Liver (tissue), 9 donors: ENCODE data around the gene TRIM26. TPM values are rescaled to one million over a fixed set of nuclear protein-coding genes. Genes with fewer than 3 reads are reported as not detected.
A peak's percentile ranks its signal among the peaks of the same experiment; 100 is the strongest.

Experiments used
- DNase-seq: peaks from one replicate; pipeline ENCODE4 v3.0.0-alpha.2; 2017; ENCODE audit warnings: low spot score
- H3K27ac ChIP-seq, 2 donors: one replicate each; pipeline ENCODE4 v1.7.0; 2013; ENCODE audit warnings: inconsistent platforms in 2 of 2, low read length in 2 of 2, control low read depth in 1 of 2, low read depth in 1 of 2, mild to moderate bottlenecking in 1 of 2
- H3K27me3 ChIP-seq, 4 donors: one replicate each; pipeline versions ENCODE4 v1.6.1 to v1.7.0; 2013; ENCODE audit warnings: low read length in 3 of 4, inconsistent platforms in 1 of 4, mild to moderate bottlenecking in 1 of 4, moderate library complexity in 1 of 4; ENCODE audit not compliant: control insufficient read depth in 4 of 4, insufficient read depth in 4 of 4
- H3K36me3 ChIP-seq, 4 donors: one replicate each; pipeline versions ENCODE4 v1.6.1 to v1.7.0; 2013; ENCODE audit warnings: low read length in 3 of 4, mild to moderate bottlenecking in 3 of 4, low read depth in 1 of 4, moderate library complexity in 1 of 4; ENCODE audit not compliant: control insufficient read depth in 4 of 4, insufficient read depth in 3 of 4
- H3K4me1 ChIP-seq, 4 donors: one replicate each; pipeline versions ENCODE4 v1.6.1 to v1.7.0; 2013; ENCODE audit warnings: low read length in 3 of 4, mild to moderate bottlenecking in 3 of 4, moderate library complexity in 1 of 4; ENCODE audit not compliant: control insufficient read depth in 4 of 4, insufficient read depth in 4 of 4
- H3K4me3 ChIP-seq, 3 donors: one replicate each; pipeline versions ENCODE4 v1.6.1 to v1.7.0; 2013; ENCODE audit warnings: low read length in 3 of 3, control low read depth in 1 of 3, low read depth in 1 of 3, mild to moderate bottlenecking in 1 of 3
- H3K9ac ChIP-seq, 2 donors: one replicate each; pipeline ENCODE4 v1.7.0; 2013; ENCODE audit warnings: low read length in 2 of 2, mild to moderate bottlenecking in 2 of 2, moderate library complexity in 2 of 2, control low read depth in 1 of 2, low read depth in 1 of 2
- H3K9me3 ChIP-seq, 4 donors: one replicate each; pipeline versions ENCODE4 v1.6.1 to v1.7.0; 2013; ENCODE audit warnings: low read length in 3 of 4; ENCODE audit not compliant: control insufficient read depth in 4 of 4
- CTCF ChIP-seq: fragments of 150-350 bp; IDR thresholded peaks from 2 replicates; pipeline ENCODE4 v1.5.1; 2017; ENCODE audit warnings: improper control_type of control experiment, low read depth, low read length; ENCODE audit not compliant: missing input control
- EGR1 ChIP-seq, 2 donors: IDR thresholded peaks; 2 replicates each; pipeline ENCODE4 v1.6.1; 2016 to 2018; ENCODE audit warnings: antibody characterized with exemption in 2 of 2, low read depth in 2 of 2
- FOXA1 ChIP-seq: IDR thresholded peaks from 2 replicates; pipeline ENCODE4 v1.6.1; 2016; ENCODE audit warnings: antibody characterized with exemption
- FOXA2 ChIP-seq: IDR thresholded peaks from 2 replicates; pipeline ENCODE4 v1.6.1; 2016; ENCODE audit warnings: antibody characterized with exemption
- HNF4A ChIP-seq, 2 donors: conservative IDR thresholded peaks; 2 replicates each; pipeline ENCODE4 v1.6.1; 2016; ENCODE audit warnings: antibody characterized with exemption in 2 of 2, mild to moderate bottlenecking in 2 of 2
- HNF4G ChIP-seq: IDR thresholded peaks from 2 replicates; pipeline ENCODE4 v1.6.1; 2016; ENCODE audit warnings: antibody characterized with exemption
- JUND ChIP-seq, 2 donors: IDR thresholded peaks; 2 replicates each; pipeline ENCODE4 v1.6.1; 2016; ENCODE audit warnings: antibody characterized with exemption in 2 of 2
- MAX ChIP-seq: IDR thresholded peaks from 2 replicates; pipeline ENCODE4 v1.6.1; 2016; ENCODE audit warnings: antibody characterized with exemption
- NR2F2 ChIP-seq: IDR thresholded peaks from 2 replicates; pipeline ENCODE4 v1.6.1; 2016; ENCODE audit warnings: antibody characterized with exemption
- RAD21 ChIP-seq, 2 donors: IDR thresholded peaks; 2 replicates each; pipeline ENCODE4 v1.6.1; 2016; ENCODE audit warnings: antibody characterized with exemption in 2 of 2, mild to moderate bottlenecking in 2 of 2
- REST ChIP-seq: IDR thresholded peaks from 2 replicates; pipeline ENCODE4 v1.6.1; 2016; ENCODE audit warnings: antibody characterized with exemption, mild to moderate bottlenecking
- RXRA ChIP-seq, 2 donors: IDR thresholded peaks; 2 replicates each; pipeline ENCODE4 v1.6.1; 2017 to 2018; ENCODE audit warnings: antibody characterized with exemption in 2 of 2, mild to moderate bottlenecking in 1 of 2
- SP1 ChIP-seq: IDR thresholded peaks from 2 replicates; pipeline ENCODE4 v1.6.1; 2018; ENCODE audit warnings: antibody characterized with exemption, mild to moderate bottlenecking
- TAF1 ChIP-seq: conservative IDR thresholded peaks from 2 replicates; pipeline ENCODE4 v1.6.1; 2016; ENCODE audit warnings: antibody characterized with exemption, mild to moderate bottlenecking
- YY1 ChIP-seq: IDR thresholded peaks from 2 replicates; pipeline ENCODE4 v1.6.1; 2016; ENCODE audit warnings: antibody characterized with exemption, mild to moderate bottlenecking
- ZBTB33 ChIP-seq: IDR thresholded peaks from 2 replicates; pipeline ENCODE4 v1.6.1; 2016; ENCODE audit warnings: antibody characterized with exemption
- WGBS: extraction: QIAGEN DNeasy Blood & Tissue Kit; methylation state at CpG from one replicate; pipeline ENCODE4 v1.1.7; 2013; 5-methylcytosine and 5-hydroxymethylcytosine counted together
- polyA plus RNA-seq, 2 donors: library from polyadenylated mRNA; stranded (reverse) in 1 of 2; unstranded in 1 of 2; fragments of 200-250 nt in 1 of 2; fragments of >200 nt in 1 of 2; fragmentation: Nextera tagmentation in 1 of 2; extraction: Ambion mirVana in 1 of 2; gene quantifications; one replicate each; pipeline versions ENCODE4 v1.2.1 to v1.2.3, GENCODE V29; 2013 to 2015
- total RNA-seq, 2 donors: library from RNA; depleted of rRNA; stranded (reverse); fragments of >200 nt; gene quantifications; one replicate each; pipeline ENCODE4 v1.2.3, GENCODE V29; 2014
- TF ChIP-seq, protein P1 (sequence below): IDR thresholded peaks from 2 replicates; pipeline ENCODE4 v1.6.1; 2016; ENCODE audit warnings: antibody characterized with exemption
- donor health status: healthy.
- donor health status: healthy.
- donor health status: healthy.
- donor health status: healthy.
- donor health status: healthy.

The TRIM26 gene
- total and polyA plus RNA-seq, 4 donors: 14.9 to 50.1 (median 23.9) TPM

DNA sequence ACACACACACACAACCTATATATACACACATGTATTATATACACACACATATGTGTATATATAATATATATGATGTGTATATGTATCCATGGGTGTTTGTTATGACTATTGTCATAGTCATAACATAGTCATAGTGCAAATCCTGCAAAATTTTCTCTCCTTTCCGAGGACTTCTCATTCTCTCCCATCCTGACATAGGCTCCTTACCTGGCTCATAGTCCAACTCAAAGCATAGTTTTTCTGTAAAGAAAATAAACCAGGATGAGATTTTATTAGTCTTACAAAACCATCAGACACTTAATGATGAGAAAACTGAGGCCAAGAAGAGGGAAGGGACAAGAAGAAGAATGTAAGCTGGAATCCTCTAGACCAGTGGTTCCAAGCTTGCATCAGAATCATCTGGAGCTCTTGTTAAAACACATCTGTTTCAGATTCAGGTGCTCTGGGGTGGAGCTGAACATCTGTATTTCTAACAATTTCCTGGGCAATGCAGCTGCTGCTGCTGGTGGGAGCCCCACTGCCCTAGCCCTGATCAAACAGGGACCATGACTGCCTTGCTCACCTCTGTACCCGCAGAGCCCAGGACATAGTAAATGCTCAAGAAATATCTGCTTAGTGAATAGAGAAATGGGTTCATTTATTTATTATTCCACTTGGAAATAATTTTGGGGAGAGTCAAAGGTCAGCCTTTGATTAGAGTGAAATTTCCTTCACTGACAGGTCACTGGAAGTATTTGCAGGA lies 57.5 kb downstream of the TRIM26 start:
- Histone ChIP-seq H3K9ac (no peak overlapping the region), H3K27me3 (no peaks in the 10 kb centered on the region), H3K9me3 (no peaks in the 10 kb centered on the region), H3K4me3 (no peak overlapping the region), H3K27ac (peak overlapping the region; percentile 12 to 57), H3K4me1 (peaks cover 0 to 23% (median 10%) of the 10 kb centered on the region in 4 donors), H3K36me3 (no peaks in the 10 kb centered on the region)
- 93% methylated on average over 2 of the region's 2 CpGs for WGBS
- TF ChIP-seq NR2F2 (peak; percentile 42), FOXA1 (no peak), JUND (IDR thresholded peaks at IDR 0.05) (no peak), HNF4A (conservative IDR thresholded peaks at IDR 0.05) (peak in 1 of 2 donors; percentile 43), MAX (no peak)
- no peak for DNase-seq

DNA sequence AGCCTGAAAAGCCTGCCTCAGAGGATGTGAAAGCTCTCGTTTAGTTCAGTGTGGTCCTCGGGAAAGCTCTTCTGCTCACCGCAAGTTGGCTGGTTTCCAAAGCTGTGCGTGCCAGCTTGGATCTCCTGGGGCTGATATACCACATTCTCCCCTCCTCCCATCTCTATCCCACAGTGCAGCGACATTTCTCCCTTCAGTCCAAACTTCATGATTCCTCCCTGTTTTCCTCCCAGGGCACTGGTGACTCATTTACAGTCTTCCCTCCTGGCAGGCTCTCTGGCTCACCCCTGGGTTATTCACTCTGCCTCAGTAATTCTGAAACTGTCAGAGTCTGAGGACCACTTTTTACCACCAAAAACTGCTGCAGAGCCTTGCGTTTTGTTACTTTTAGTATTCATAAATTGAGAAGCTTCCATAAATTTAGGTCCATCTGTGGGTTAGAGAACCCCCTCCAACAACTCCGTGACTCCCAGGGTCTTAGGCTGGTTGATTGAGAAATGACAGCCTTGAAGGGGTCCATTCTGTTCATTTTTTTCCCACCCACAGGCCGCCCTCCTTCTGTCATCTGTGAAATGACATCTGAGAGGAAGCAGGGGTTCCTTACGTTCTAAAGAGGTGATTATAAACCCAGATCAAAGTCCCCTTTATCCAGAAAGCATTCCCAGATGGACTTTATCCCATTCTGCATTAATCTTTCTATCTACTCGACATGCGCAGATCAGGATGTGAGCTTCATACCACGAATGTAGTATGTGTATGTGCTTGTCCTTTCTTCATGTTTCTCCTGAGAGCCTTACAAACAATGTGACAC lies 58.3 kb downstream of the TRIM26 start:
- WGBS: 66% methylated on average over 12 of the region's 12 CpGs
- Histone ChIP-seq H3K36me3 (no peaks in the 10 kb centered on the region), H3K27ac (peak overlapping the region; percentile 54 to 57), H3K9me3 (no peaks in the 10 kb centered on the region), H3K27me3 (no peaks in the 10 kb centered on the region), H3K4me3 (no peak overlapping the region), H3K9ac (no peak overlapping the region), H3K4me1 (peaks cover 0 to 23% (median 10%) of the 10 kb centered on the region in 4 donors)
- DNase-seq: no peak
- TF ChIP-seq SP1 (peak; percentile 76), MAX (no peak), RXRA (IDR thresholded peaks at IDR 0.05) (peak; percentile 22 to 45), RAD21 (IDR thresholded peaks at IDR 0.05) (peak in 1 of 2 donors; percentile 13), TAF1 (no peak), HNF4A (conservative IDR thresholded peaks at IDR 0.05) (peak; percentile 35 to 47), HNF4G (peak; percentile 20), NR2F2 (no peak), FOXA1 (no peak), JUND (IDR thresholded peaks at IDR 0.05) (peak in 1 of 2 donors; percentile 45), EGR1 (IDR thresholded peaks at IDR 0.05; ENCODE audit: low read depth in 2 of 2) (no peak), FOXA2 (no peak)
- TF ChIP-seq, protein P1, sequence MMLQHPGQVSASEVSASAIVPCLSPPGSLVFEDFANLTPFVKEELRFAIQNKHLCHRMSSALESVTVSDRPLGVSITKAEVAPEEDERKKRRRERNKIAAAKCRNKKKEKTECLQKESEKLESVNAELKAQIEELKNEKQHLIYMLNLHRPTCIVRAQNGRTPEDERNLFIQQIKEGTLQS: peak; percentile 53

DNA sequence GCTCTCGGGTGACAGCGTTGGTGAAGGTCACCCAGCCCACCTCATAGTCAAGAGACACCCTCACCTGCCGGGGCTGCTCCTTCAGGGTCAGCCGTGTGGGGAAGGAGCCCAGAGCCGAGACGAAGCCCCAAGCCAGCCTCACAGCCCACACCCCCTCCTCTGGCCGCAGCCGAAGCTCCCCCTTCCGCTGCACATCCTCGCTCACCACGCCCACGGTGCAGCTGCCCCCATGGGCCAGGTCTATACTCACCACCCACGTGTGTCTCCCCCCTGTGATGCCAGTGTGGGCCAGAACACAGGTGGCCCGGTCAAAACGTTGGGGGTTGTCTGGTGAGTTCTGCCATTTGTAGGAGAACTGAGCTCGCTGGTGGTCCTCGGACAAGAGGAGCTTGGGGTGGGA lies 59.1 kb downstream of the TRIM26 start:
- H3K9me3 ChIP-seq: no peaks in the 10 kb centered on the region
- DNase-seq: no peak
- WGBS: 93% methylated on average over 17 of the region's 17 CpGs
- H3K4me1 ChIP-seq: peaks cover 0 to 23% (median 10%) of the 10 kb centered on the region in 4 donors
- no peaks in the 10 kb centered on the region for H3K27me3 ChIP-seq
- no peak overlapping the region for H3K27ac ChIP-seq
- no peaks in the 10 kb centered on the region for H3K36me3 ChIP-seq
- no peak overlapping the region for H3K9ac ChIP-seq
- no peak overlapping the region for H3K4me3 ChIP-seq
- no peak for TF ChIP-seq CTCF
- no peak for TF ChIP-seq FOXA2
- TF ChIP-seq REST: no peak
- TF ChIP-seq HNF4A (conservative IDR thresholded peaks at IDR 0.05): no peak
- TF ChIP-seq RAD21 (IDR thresholded peaks at IDR 0.05): no peak
- no peak for TF ChIP-seq ZBTB33
- no peak for TF ChIP-seq SP1
- TF ChIP-seq TAF1: no peak
- TF ChIP-seq YY1: no peak
- TF ChIP-seq, protein P1: no peak
